SK-N-SH (cell line): ENCODE measurements around the gene PDE2A. TPM values are rescaled to one million over a fixed set of nuclear protein-coding genes. Genes with fewer than 3 reads are reported as not detected.

Source experiments
- CTCF ChIA-PET: fragments of 300-600, 350-600 bp; formaldehyde crosslinking; extraction: SDS; loops from one replicate; lab custom pipeline; 2021; lab: Yijun Ruan, JAX
- POLR2A ChIA-PET: fragments of 350-600 bp; sonication (Branson Sonifier 250); formaldehyde crosslinking; extraction: SDS; loops from one replicate; lab custom pipeline; 2020; ENCODE audit warnings: antibody characterized with exemption, inconsistent platforms; lab: Yijun Ruan, JAX
- DNase-seq: peaks from one replicate; pipeline ENCODE4 v3.0.0; 2012
- H2AFZ ChIP-seq: fragments of 200-600 bp; sonication (generic); 2 replicates; pipeline ENCODE4 v1.8.1; 2016; ENCODE audit warnings: antibody characterized with exemption, mild to moderate bottlenecking, low read depth
- H3F3A ChIP-seq: fragments of 200-600 bp; sonication (generic); replicated peaks from 2 replicates; pipeline ENCODE3; 2016; ENCODE audit warnings: antibody characterized with exemption, mild to moderate bottlenecking; ENCODE audit not compliant: insufficient read depth
- H3K27ac ChIP-seq, 2 experiments: fragments of 200-500 bp in 1 of 2; fragments of 200-600 bp in 1 of 2; sonication (Bioruptor generic) in 1 of 2; sonication (generic), shearing (Covaris generic) in 1 of 2; 2 replicates each; pipeline versions ENCODE4 v1.5.1 to v1.6.1; 2014 to 2016; ENCODE audit warnings: low read depth in 2 of 2, inconsistent platforms in 1 of 2, low read length in 1 of 2, mild to moderate bottlenecking in 1 of 2, mixed read lengths in 1 of 2
- H3K27me3 ChIP-seq: fragments of 200-600 bp; sonication (generic), shearing (Covaris generic); 2 replicates; pipeline ENCODE4 v1.6.1; 2016; ENCODE audit warnings: mixed run types; ENCODE audit not compliant: insufficient read depth
- H3K36me3 ChIP-seq, 2 experiments: fragments of 200-500 bp in 1 of 2; fragments of 200-600 bp in 1 of 2; sonication (Bioruptor generic) in 1 of 2; sonication (generic) in 1 of 2; replicated peaks in 1 of 2; 2 replicates each; pipeline versions ENCODE3 to v1.5.1; 2014 to 2016; ENCODE audit warnings: low read length in 1 of 2, mild to moderate bottlenecking in 1 of 2; ENCODE audit not compliant: insufficient read depth in 2 of 2, control insufficient read depth in 1 of 2
- H3K4me1 ChIP-seq, 2 experiments: fragments of 200-500 bp in 1 of 2; fragments of 200-600 bp in 1 of 2; sonication (Bioruptor generic) in 1 of 2; sonication (generic), shearing (Covaris generic) in 1 of 2; 2 replicates each; pipeline versions ENCODE4 v1.5.1 to v1.6.1; 2014 to 2016; ENCODE audit warnings: low read depth in 1 of 2, low read length in 1 of 2, mixed run types in 1 of 2; ENCODE audit not compliant: insufficient read depth in 2 of 2, control insufficient read depth in 1 of 2
- H3K4me2 ChIP-seq: fragments of 200-600 bp; sonication (generic), shearing (Covaris generic); 2 replicates; pipeline ENCODE4 v1.6.1; 2017; ENCODE audit warnings: mixed run types
- H3K4me3 ChIP-seq, 2 experiments: fragments of 200-500 bp in 1 of 2; fragments of 200-600 bp in 1 of 2; sonication (Bioruptor generic) in 1 of 2; sonication (generic), shearing (Covaris generic) in 1 of 2; 2 replicates each; pipeline versions ENCODE4 v1.5.1 to v1.8.1; 2014 to 2016; ENCODE audit warnings: low read depth in 2 of 2, inconsistent platforms in 1 of 2, low read length in 1 of 2, mild to moderate bottlenecking in 1 of 2, mixed read lengths in 1 of 2, moderate library complexity in 1 of 2
- H3K79me2 ChIP-seq: fragments of 200-600 bp; sonication (generic); 2 replicates; pipeline ENCODE4 v1.8.1; 2017; ENCODE audit warnings: mild to moderate bottlenecking; ENCODE audit not compliant: insufficient read depth
- H3K9ac ChIP-seq: fragments of 200-600 bp; sonication (generic); 2 replicates; pipeline ENCODE4 v1.6.1; 2017; ENCODE audit warnings: mixed run types
- H3K9me2 ChIP-seq: fragments of 200-600 bp; sonication (generic); 2 replicates; pipeline ENCODE4 v1.6.1; 2017; ENCODE audit warnings: mixed run types
- H3K9me3 ChIP-seq: fragments of 200-600 bp; sonication (generic); 2 replicates; pipeline ENCODE4 v1.6.1; 2017; ENCODE audit warnings: mixed run types, mild to moderate bottlenecking, moderate library complexity
- H4K20me1 ChIP-seq: fragments of 200-600 bp; sonication (generic); 2 replicates; pipeline ENCODE4 v1.6.1; 2017; ENCODE audit warnings: mild to moderate bottlenecking, mixed run types; ENCODE audit not compliant: insufficient read depth
- CHD2 ChIP-seq: fragments of 150-350 bp; IDR thresholded peaks from 2 replicates; pipeline ENCODE4 v1.6.1; 2018; ENCODE audit warnings: low read length; ENCODE audit not compliant: partially characterized antibody
- FOXJ3 ChIP-seq: sonication (generic); formaldehyde crosslinking; IDR thresholded peaks from 2 replicates; pipeline ENCODE4 v1.5.1; 2020; ENCODE audit warnings: mild to moderate bottlenecking, missing genetic modification reagents
- FOXM1 ChIP-seq: IDR thresholded peaks from 2 replicates; pipeline ENCODE4 v1.4.0; 2012; ENCODE audit warnings: low read depth, mild to moderate bottlenecking
- GABPA ChIP-seq: IDR thresholded peaks from 2 replicates; pipeline ENCODE4 v1.4.0; 2012; ENCODE audit warnings: low read depth, mild to moderate bottlenecking
- GATA2 ChIP-seq: sonication (generic); formaldehyde crosslinking; IDR thresholded peaks from 2 replicates; pipeline ENCODE4 v1.5.0; 2020; ENCODE audit warnings: mild to moderate bottlenecking, missing genetic modification reagents
- IRF3 ChIP-seq: fragments of 150-350 bp; IDR thresholded peaks from 2 replicates; pipeline ENCODE4 v1.6.1; 2016; ENCODE audit warnings: mild to moderate bottlenecking, low read depth, low read length
- JUND ChIP-seq: IDR thresholded peaks from 2 replicates; pipeline ENCODE4 v1.4.0; 2012
- MAX ChIP-seq: IDR thresholded peaks from 2 replicates; pipeline ENCODE4 v1.4.0; 2012; ENCODE audit warnings: low read depth
- MEF2A ChIP-seq: IDR thresholded peaks from 2 replicates; pipeline ENCODE4 v1.4.0; 2012; ENCODE audit warnings: low read depth, borderline replicate concordance
- PBX3 ChIP-seq: IDR thresholded peaks from 2 replicates; pipeline ENCODE4; 2012
- POLR2AphosphoS5 ChIP-seq: IDR thresholded peaks from 2 replicates; pipeline ENCODE4 v1.6.1; 2012; ENCODE audit warnings: low read depth, low read length
- RAD21 ChIP-seq: IDR thresholded peaks from 2 replicates; pipeline ENCODE4 v1.6.1; 2012; ENCODE audit warnings: mild to moderate bottlenecking, low read length
- RFX5 ChIP-seq: IDR thresholded peaks from 2 replicates; pipeline ENCODE4 v1.6.1; 2012; ENCODE audit warnings: mild to moderate bottlenecking, improper control_type of control experiment, low read length
- SMC3 ChIP-seq: IDR thresholded peaks from 2 replicates; pipeline ENCODE4 v1.6.1; 2012; ENCODE audit warnings: low read depth, low read length, improper control_type of control experiment
- TAF1 ChIP-seq: IDR thresholded peaks from 2 replicates; pipeline ENCODE4 v1.6.1; 2012; ENCODE audit warnings: low read depth, mild to moderate bottlenecking, low read length, moderate library complexity, borderline replicate concordance
- TCF12 ChIP-seq: IDR thresholded peaks from 2 replicates; pipeline ENCODE4 v1.4.0; 2012
- TEAD4 ChIP-seq: IDR thresholded peaks from 2 replicates; pipeline ENCODE4 v1.4.0; 2012; ENCODE audit warnings: mild to moderate bottlenecking, borderline replicate concordance; ENCODE audit not compliant: insufficient read depth
- USF1 ChIP-seq: IDR thresholded peaks from 2 replicates; pipeline ENCODE4 v1.4.0; 2012; ENCODE audit warnings: low read depth, borderline replicate concordance
- USF2 ChIP-seq: fragments of 150-350 bp; IDR thresholded peaks from 2 replicates; pipeline ENCODE4 v1.6.1; 2017; ENCODE audit warnings: antibody characterized with exemption, low read length, low read depth, borderline replicate concordance
- ZBTB33 ChIP-seq: IDR thresholded peaks from 2 replicates; pipeline ENCODE4 v1.4.0; 2012; ENCODE audit warnings: low read depth, borderline replicate concordance
- WGBS: methylation state at CpG from one replicate; pipeline ENCODE4 v1.1.6; 2017; ENCODE audit warnings: low lambda C conversion rate; 5-methylcytosine and 5-hydroxymethylcytosine counted together
- polyA plus RNA-seq, 3 experiments: library from polyadenylated mRNA; depleted of rRNA; stranded (reverse); fragments of >200 nt; gene quantifications; 2 replicates each; pipeline ENCODE4 v1.2.3, GENCODE V29; 2012

The PDE2A gene
- polyA plus RNA-seq, 1 of the 3 experiments (the other 2 are of a cell fraction) = 0.43 TPM

GRCh38 chr11:72623052-72623451 lies 51.2 kb downstream of the PDE2A start:
- ChIA-PET POLR2A (no interaction called here), CTCF (interaction anchor here (1.6 to 2.4 kb wide), 2 partner anchors 24 to 35 kb away, joined by 5 to 7 read pairs; no protein-coding TSS in a partner anchor)
- 51% methylated on average over 8 of the region's 8 CpGs for WGBS

More at GRCh38 chr11:72623052-72623451, 51.2 kb downstream of the PDE2A start:
- no peak for TF ChIP-seq RFX5
- TF ChIP-seq FOXM1 = no peak
- no peak for TF ChIP-seq GATA2 (CRISPR knock-in tag)
- TF ChIP-seq IRF3 = no peak
- no peak for TF ChIP-seq TAF1
- TF ChIP-seq POLR2AphosphoS5 = no peak
- TF ChIP-seq JUND = no peak
- TF ChIP-seq GABPA = no peak
- TF ChIP-seq RAD21 = no peak
- TF ChIP-seq TCF12 = no peak
- no peak for TF ChIP-seq MEF2A
- TF ChIP-seq MAX = no peak
- no peak for TF ChIP-seq ZBTB33
- no peak for TF ChIP-seq USF1
- TF ChIP-seq PBX3 = no peak
- no peak for TF ChIP-seq TEAD4
- TF ChIP-seq FOXJ3 (CRISPR knock-in tag) = no peak
- TF ChIP-seq SMC3 = no peak
- no peak for TF ChIP-seq CHD2
- TF ChIP-seq USF2 = no peak
- no peaks in the 10 kb centered on the region for H3K79me2 ChIP-seq
- H3K27me3 ChIP-seq = peaks cover 13% of the 10 kb centered on the region; the same call in 1 of the 2 replicates
- no peaks in the 10 kb centered on the region for H3K9me2 ChIP-seq
- H3K9me3 ChIP-seq = no peaks in the 10 kb centered on the region
- no peak overlapping the region for H3K9ac ChIP-seq
- no peak overlapping the region for H3K4me2 ChIP-seq
- DNase-seq = no peak
- H4K20me1 ChIP-seq = no peaks in the 10 kb centered on the region
- H3F3A ChIP-seq = no peaks in the 10 kb centered on the region
- H3K4me3 ChIP-seq = no peak overlapping the region
- H3K4me1 ChIP-seq = peaks cover 0 to 59% of the 10 kb centered on the region in 2 experiments; a peak in 1 of 4 replicates
- no peak overlapping the region for H3K27ac ChIP-seq
- H3K36me3 ChIP-seq = no peaks in the 10 kb centered on the region
- no peak overlapping the region for H2AFZ ChIP-seq
